ENCODE measurements around the gene ISCU.

GRCh38 chr12:108612788-108613282 lies 50.4 kb downstream of the ISCU start:
- no peak for TF ChIP-seq CTCF (optimal IDR thresholded peaks at IDR 0.05 in 1 of 3, IDR thresholded peaks at IDR 0.05 in 1 of 3, conservative IDR thresholded peaks at IDR 0.05 in 1 of 3; ENCODE audit: extremely low read depth in 1 of 3, insufficient read depth in 2 of 3, low read length in 3 of 3)
- TF ChIP-seq EZH2 (IDR thresholded peaks at IDR 0.05; ENCODE audit: low read length), result no peak

All from keratinocyte (primary cell).